OCI-LY1 (cell line): Measurements from ENCODE around the gene HACD2.
A peak's percentile ranks its signal among the peaks of the same experiment; 100 is the strongest.

Source experiments
- CTCF ChIP-seq: fragments of 200-600 bp; sonication (generic), shearing (Covaris generic); IDR thresholded peaks from 2 replicates; pipeline ENCODE4 v1.5.1; 2017; ENCODE audit warnings: mild to moderate bottlenecking, antibody characterized with exemption, low read length, moderate library complexity, mixed read lengths
- EZH2 ChIP-seq: fragments of 200-600 bp; sonication (generic), shearing (Covaris generic); IDR thresholded peaks from 2 replicates; pipeline ENCODE4 v1.8.0; 2017; ENCODE audit warnings: borderline replicate concordance, mixed run types, mild to moderate bottlenecking, antibody characterized with exemption, low read length, moderate library complexity, mixed read lengths

- peak; percentile 78 for TF ChIP-seq CTCF
- TF ChIP-seq EZH2 = no peak
Measured at GRCh38 chr3:123559040-123559861, 25.6 kb downstream of the HACD2 start.
